ENCODE data around the gene WHRN.

DNA sequence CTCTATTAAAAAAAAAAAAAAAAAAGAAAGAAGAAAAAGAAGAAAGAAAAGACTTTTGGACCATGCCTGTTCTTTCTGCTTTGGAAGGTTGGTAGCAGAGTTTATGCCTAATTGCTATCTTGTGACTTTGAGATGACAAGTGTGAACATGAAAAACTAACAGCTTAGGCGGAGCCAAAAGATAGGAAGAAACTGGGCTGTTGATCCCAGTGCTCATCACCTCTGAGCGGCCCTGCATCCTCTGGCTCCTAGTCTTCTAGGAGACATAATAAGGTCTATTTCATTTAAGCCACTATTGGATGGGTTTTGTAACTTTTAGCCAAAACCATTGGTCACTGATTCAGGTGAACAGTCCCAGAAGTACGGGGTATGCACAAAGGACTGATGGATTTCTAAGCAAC is 47.9 kb upstream of the WHRN start:
- TF ChIP-seq, protein P1, sequence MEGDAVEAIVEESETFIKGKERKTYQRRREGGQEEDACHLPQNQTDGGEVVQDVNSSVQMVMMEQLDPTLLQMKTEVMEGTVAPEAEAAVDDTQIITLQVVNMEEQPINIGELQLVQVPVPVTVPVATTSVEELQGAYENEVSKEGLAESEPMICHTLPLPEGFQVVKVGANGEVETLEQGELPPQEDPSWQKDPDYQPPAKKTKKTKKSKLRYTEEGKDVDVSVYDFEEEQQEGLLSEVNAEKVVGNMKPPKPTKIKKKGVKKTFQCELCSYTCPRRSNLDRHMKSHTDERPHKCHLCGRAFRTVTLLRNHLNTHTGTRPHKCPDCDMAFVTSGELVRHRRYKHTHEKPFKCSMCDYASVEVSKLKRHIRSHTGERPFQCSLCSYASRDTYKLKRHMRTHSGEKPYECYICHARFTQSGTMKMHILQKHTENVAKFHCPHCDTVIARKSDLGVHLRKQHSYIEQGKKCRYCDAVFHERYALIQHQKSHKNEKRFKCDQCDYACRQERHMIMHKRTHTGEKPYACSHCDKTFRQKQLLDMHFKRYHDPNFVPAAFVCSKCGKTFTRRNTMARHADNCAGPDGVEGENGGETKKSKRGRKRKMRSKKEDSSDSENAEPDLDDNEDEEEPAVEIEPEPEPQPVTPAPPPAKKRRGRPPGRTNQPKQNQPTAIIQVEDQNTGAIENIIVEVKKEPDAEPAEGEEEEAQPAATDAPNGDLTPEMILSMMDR (IDR thresholded peaks at IDR 0.05), result no peak
- no peak for TF ChIP-seq POLR2A (IDR thresholded peaks at IDR 0.05)
- TF ChIP-seq EP300 (IDR thresholded peaks at IDR 0.05), result no peak

Measured in tibial nerve (tissue), 4 donors.